HepG2 (cell line): Measurements from ENCODE around the gene ATOH8. TPM values are rescaled to one million over a fixed set of nuclear protein-coding genes. Genes with fewer than 3 reads are reported as not detected.

Source experiments
- ATF7 ChIP-seq, 2 experiments: fragments of 450-650 bp in 1 of 2; sonication (generic) in 1 of 2; formaldehyde crosslinking in 1 of 2; IDR thresholded peaks; 2 replicates each; pipeline versions ENCODE4 v1.4.0 to v1.6.1; 2016 to 2020; ENCODE audit warnings: antibody characterized with exemption in 1 of 2, mild to moderate bottlenecking in 1 of 2, missing genetic modification reagents in 1 of 2
- CC2D1A ChIP-seq: sonication (generic); formaldehyde crosslinking; IDR thresholded peaks from 2 replicates; pipeline ENCODE4 v1.8.1; 2023; ENCODE audit warnings: mild to moderate bottlenecking, missing genetic modification reagents
- FOSL2 ChIP-seq: sonication (generic); formaldehyde crosslinking; IDR thresholded peaks from 2 replicates; pipeline ENCODE4 v1.4.0; 2020; ENCODE audit warnings: missing genetic modification reagents
- ISL2 ChIP-seq: sonication (generic); formaldehyde crosslinking; IDR thresholded peaks from 2 replicates; pipeline ENCODE4 v1.5.0; 2020; ENCODE audit warnings: missing genetic modification reagents
- KAT7 ChIP-seq: IDR thresholded peaks from 2 replicates; pipeline ENCODE4 v1.6.1; 2018; ENCODE audit warnings: borderline replicate concordance, missing compliant biosample characterization
- KLF16 ChIP-seq, 2 experiments: sonication (generic) in 1 of 2; formaldehyde crosslinking in 1 of 2; IDR thresholded peaks; 2 replicates each; pipeline versions ENCODE4 v1.6.1 to v1.8.0; 2016 to 2023; ENCODE audit warnings: missing genetic modification reagents in 2 of 2, missing compliant biosample characterization in 1 of 2
- MED8 ChIP-seq: sonication (generic); formaldehyde crosslinking; IDR thresholded peaks from 2 replicates; pipeline ENCODE4 v1.8.1; 2023; ENCODE audit warnings: mild to moderate bottlenecking, missing genetic modification reagents; ENCODE audit not compliant: insufficient replicate concordance
- NCOR1 ChIP-seq: fragments of 200-600 bp; sonication (generic); IDR thresholded peaks from 2 replicates; pipeline ENCODE4 v1.7.0; 2017; ENCODE audit warnings: antibody characterized with exemption, low read length, borderline replicate concordance
- ONECUT2 ChIP-seq: sonication (generic); formaldehyde crosslinking; IDR thresholded peaks from 2 replicates; pipeline ENCODE4 v1.4.0; 2020; ENCODE audit warnings: missing genetic modification reagents
- ZBTB38 ChIP-seq: sonication (generic); formaldehyde crosslinking; IDR thresholded peaks from 2 replicates; pipeline ENCODE4 v1.5.1; 2020; ENCODE audit warnings: mild to moderate bottlenecking, missing genetic modification reagents
- ZC3H4 ChIP-seq: sonication (generic); formaldehyde crosslinking; IDR thresholded peaks from 2 replicates; pipeline ENCODE4 v1.4.0; 2020; ENCODE audit warnings: missing genetic modification reagents, borderline replicate concordance
- ZNF672 ChIP-seq: sonication (generic); formaldehyde crosslinking; IDR thresholded peaks from 2 replicates; pipeline ENCODE4 v1.8.1; 2022; ENCODE audit warnings: missing genetic modification reagents
- ZNF773 ChIP-seq: sonication (generic); formaldehyde crosslinking; IDR thresholded peaks from 2 replicates; pipeline ENCODE4 v1.4.0; 2020; ENCODE audit warnings: missing genetic modification reagents, borderline replicate concordance
- polyA plus RNA-seq, 8 experiments: library from polyadenylated mRNA; depleted of rRNA in 3 of 8; stranded (reverse) in 7 of 8; unstranded in 1 of 8; fragments of >200 nt; fragmentation: Illumina TruSeq in 4 of 8; extraction: Trizol in 4 of 8; gene quantifications; 2 replicates each; pipeline versions ENCODE4 v1.2.1 to v1.2.3, GENCODE V29; 2011 to 2016; ENCODE audit warnings: low read depth in 4 of 8, missing spikeins in 1 of 8, mixed read lengths in 1 of 8; ENCODE audit not compliant: insufficient read depth in 1 of 8
- total RNA-seq, 5 experiments: library from RNA; depleted of rRNA; stranded (reverse); fragments of >200 nt; fragmentation: Illumina TruSeq; extraction: Trizol; gene quantifications; 2 replicates each; pipeline ENCODE4 v1.2.3, GENCODE V29; 2016; ENCODE audit warnings: low read depth in 1 of 5
- TF ChIP-seq, protein P1 (sequence below): sonication (generic); formaldehyde crosslinking; IDR thresholded peaks from 2 replicates; pipeline ENCODE4 v1.4.0; 2020; ENCODE audit warnings: missing genetic modification reagents
- TF ChIP-seq, protein P2 (sequence below): sonication (generic); formaldehyde crosslinking; IDR thresholded peaks from 2 replicates; pipeline ENCODE4 v1.4.0; 2020; ENCODE audit warnings: missing genetic modification reagents
- TF ChIP-seq, protein P3 (sequence below): sonication (generic); formaldehyde crosslinking; IDR thresholded peaks from 2 replicates; pipeline ENCODE4 v1.4.0; 2020; ENCODE audit warnings: mild to moderate bottlenecking, missing genetic modification reagents
- TF ChIP-seq, protein P4 (sequence below): sonication (generic); formaldehyde crosslinking; IDR thresholded peaks from 2 replicates; pipeline ENCODE4 v1.8.1; 2023; ENCODE audit warnings: mild to moderate bottlenecking, moderate library complexity, missing genetic modification reagents
- TF ChIP-seq, protein P5 (sequence below): IDR thresholded peaks from 2 replicates; pipeline ENCODE4 v1.6.1; 2016; ENCODE audit warnings: missing biosample characterization, missing genetic modification reagents, low read depth

Gene ATOH8
- total and polyA plus RNA-seq, 2 of the 13 experiments (the other 11 are each of a cell fraction or from before 2014, with no cell fraction given): 0.13 to 0.61 TPM

DNA sequence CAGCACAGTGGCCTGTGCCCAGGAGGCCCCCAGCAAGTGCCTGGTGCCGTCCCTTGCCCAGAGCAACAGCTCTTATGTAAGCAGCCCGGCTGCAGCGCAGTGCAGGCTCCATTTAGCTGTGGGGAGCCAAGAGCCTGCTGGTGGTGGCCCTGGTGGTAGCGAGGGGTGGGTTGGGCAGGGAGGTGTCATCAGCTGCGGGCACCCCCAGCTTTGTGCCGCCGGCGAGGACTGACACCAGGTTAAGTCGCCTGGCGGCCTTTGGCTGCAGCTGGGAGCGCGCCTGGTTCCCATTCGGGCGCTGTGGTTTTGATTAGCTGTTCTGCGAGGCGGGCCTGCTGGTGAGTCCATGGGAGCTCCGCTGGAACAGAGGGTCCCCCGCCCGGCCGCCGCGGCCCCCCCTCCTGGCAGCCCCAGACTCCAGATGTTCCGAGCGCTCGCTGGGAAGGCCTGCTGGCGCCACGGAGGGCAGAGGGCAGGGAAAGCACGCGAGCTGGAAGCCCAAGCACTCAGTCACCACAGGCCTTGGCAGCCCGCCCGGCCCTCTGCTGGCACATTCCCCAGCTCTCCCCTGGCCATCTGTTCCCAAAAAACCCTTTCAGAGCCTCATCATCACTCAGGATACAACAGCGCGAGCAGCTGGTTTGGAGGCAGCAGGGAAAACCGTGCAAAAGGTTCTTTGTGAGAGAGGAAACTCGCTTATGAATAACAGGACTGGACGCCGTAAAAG lies 18.4 kb downstream of the ATOH8 start (continued):
- TF ChIP-seq, protein P1, sequence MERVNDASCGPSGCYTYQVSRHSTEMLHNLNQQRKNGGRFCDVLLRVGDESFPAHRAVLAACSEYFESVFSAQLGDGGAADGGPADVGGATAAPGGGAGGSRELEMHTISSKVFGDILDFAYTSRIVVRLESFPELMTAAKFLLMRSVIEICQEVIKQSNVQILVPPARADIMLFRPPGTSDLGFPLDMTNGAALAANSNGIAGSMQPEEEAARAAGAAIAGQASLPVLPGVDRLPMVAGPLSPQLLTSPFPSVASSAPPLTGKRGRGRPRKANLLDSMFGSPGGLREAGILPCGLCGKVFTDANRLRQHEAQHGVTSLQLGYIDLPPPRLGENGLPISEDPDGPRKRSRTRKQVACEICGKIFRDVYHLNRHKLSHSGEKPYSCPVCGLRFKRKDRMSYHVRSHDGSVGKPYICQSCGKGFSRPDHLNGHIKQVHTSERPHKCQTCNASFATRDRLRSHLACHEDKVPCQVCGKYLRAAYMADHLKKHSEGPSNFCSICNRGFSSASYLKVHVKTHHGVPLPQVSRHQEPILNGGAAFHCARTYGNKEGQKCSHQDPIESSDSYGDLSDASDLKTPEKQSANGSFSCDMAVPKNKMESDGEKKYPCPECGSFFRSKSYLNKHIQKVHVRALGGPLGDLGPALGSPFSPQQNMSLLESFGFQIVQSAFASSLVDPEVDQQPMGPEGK (CRISPR knock-in tag): peak; percentile 96
- TF ChIP-seq ISL2 (CRISPR knock-in tag) (peak; percentile 58; the same call in 1 of the 2 replicates), CC2D1A (no peak), ZNF773 (CRISPR knock-in tag) (no peak), KLF16 (CRISPR knock-in tag; IDR thresholded peaks at IDR 0.05) (peak in 1 of 2 experiments; percentile 53; a peak in 1 of 4 replicates), MED8 (CRISPR knock-in tag) (no peak), ZBTB38 (CRISPR knock-in tag) (no peak), ZC3H4 (CRISPR knock-in tag) (no peak), ATF7 (IDR thresholded peaks at IDR 0.05) (no peak), ATF7 (CRISPR knock-in tag; IDR thresholded peaks at IDR 0.05) (no peak), ZNF672 (CRISPR knock-in tag) (no peak), ONECUT2 (CRISPR knock-in tag) (no peak), FOSL2 (CRISPR knock-in tag) (peak; percentile 69), NCOR1 (0 out of 2 replicates have a peak, but pooled peaks have one; percentile 54), KAT7 (no peak)
- TF ChIP-seq, protein P2, sequence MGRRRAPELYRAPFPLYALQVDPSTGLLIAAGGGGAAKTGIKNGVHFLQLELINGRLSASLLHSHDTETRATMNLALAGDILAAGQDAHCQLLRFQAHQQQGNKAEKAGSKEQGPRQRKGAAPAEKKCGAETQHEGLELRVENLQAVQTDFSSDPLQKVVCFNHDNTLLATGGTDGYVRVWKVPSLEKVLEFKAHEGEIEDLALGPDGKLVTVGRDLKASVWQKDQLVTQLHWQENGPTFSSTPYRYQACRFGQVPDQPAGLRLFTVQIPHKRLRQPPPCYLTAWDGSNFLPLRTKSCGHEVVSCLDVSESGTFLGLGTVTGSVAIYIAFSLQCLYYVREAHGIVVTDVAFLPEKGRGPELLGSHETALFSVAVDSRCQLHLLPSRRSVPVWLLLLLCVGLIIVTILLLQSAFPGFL (CRISPR knock-in tag): no peak
- TF ChIP-seq, protein P3, sequence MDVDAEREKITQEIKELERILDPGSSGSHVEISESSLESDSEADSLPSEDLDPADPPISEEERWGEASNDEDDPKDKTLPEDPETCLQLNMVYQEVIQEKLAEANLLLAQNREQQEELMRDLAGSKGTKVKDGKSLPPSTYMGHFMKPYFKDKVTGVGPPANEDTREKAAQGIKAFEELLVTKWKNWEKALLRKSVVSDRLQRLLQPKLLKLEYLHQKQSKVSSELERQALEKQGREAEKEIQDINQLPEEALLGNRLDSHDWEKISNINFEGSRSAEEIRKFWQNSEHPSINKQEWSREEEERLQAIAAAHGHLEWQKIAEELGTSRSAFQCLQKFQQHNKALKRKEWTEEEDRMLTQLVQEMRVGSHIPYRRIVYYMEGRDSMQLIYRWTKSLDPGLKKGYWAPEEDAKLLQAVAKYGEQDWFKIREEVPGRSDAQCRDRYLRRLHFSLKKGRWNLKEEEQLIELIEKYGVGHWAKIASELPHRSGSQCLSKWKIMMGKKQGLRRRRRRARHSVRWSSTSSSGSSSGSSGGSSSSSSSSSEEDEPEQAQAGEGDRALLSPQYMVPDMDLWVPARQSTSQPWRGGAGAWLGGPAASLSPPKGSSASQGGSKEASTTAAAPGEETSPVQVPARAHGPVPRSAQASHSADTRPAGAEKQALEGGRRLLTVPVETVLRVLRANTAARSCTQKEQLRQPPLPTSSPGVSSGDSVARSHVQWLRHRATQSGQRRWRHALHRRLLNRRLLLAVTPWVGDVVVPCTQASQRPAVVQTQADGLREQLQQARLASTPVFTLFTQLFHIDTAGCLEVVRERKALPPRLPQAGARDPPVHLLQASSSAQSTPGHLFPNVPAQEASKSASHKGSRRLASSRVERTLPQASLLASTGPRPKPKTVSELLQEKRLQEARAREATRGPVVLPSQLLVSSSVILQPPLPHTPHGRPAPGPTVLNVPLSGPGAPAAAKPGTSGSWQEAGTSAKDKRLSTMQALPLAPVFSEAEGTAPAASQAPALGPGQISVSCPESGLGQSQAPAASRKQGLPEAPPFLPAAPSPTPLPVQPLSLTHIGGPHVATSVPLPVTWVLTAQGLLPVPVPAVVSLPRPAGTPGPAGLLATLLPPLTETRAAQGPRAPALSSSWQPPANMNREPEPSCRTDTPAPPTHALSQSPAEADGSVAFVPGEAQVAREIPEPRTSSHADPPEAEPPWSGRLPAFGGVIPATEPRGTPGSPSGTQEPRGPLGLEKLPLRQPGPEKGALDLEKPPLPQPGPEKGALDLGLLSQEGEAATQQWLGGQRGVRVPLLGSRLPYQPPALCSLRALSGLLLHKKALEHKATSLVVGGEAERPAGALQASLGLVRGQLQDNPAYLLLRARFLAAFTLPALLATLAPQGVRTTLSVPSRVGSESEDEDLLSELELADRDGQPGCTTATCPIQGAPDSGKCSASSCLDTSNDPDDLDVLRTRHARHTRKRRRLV (CRISPR knock-in tag): no peak
- TF ChIP-seq, protein P4, sequence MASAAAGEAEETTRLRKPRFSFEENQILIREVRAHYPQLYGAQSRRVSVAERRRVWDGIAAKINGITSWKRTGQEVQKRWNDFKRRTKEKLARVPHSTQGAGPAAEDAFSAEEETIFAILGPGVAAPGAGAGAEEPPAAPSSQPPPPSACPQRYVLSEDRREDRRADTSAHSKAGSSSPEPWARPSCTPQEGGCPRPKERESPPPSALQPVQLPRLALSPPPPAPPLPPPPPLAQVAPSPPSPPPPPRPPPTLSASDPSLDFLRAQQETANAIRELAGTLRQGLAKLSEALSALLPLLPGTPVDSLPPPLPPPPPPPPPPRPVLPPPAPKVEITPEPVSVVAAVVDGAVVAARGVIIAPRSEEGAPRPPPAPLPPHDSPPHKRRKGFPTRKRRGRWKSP (CRISPR knock-in tag): no peak
- TF ChIP-seq, protein P5, sequence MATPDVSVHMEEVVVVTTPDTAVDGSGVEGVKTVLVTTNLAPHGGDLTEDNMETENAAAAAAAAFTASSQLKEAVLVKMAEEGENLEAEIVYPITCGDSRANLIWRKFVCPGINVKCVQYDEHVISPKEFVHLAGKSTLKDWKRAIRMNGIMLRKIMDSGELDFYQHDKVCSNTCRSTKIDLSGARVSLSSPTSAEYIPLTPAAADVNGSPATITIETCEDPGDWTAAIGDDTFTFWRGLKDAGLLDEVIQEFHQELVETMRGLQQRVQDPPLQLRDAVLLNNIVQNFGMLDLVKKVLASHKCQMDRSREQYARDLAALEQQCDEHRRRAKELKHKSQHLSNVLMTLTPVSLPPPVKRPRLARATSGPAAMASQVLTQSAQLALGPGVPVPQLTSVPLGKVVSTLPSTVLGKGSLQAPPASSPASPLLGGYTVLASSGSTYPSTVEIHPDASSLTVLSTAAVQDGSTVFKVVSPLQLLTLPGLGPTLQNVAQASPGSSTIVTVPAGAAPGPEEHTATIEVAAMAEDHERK (CRISPR knock-in tag): no peak
